ENCODE data around the gene SLC23A1.

Gene SLC23A1

GRCh38 chr5:139376364-139376763 lies 6.7 kb downstream of the SLC23A1 start:
- H3K36me3 ChIP-seq = peaks cover 14% of the 10 kb centered on the region
- no peaks in the 10 kb centered on the region for H3K9me3 ChIP-seq (ENCODE audit: severe bottlenecking)
- DNase-seq = no peak
- no peaks in the 10 kb centered on the region for H3K27me3 ChIP-seq (ENCODE audit: insufficient read depth, low read depth, severe bottlenecking)
- H3K27ac ChIP-seq = no peak overlapping the region
- no peak for TF ChIP-seq CTCF (IDR thresholded peaks at IDR 0.05; ENCODE audit: low read depth, low read length)
- no peak overlapping the region for H3K4me3 ChIP-seq (ENCODE audit: low read depth, low read length)

GRCh38 chr5:139374909-139375308 lies 8.2 kb downstream of the SLC23A1 start:
- Histone ChIP-seq H3K27ac (no peak overlapping the region), H3K27me3 (ENCODE audit: insufficient read depth, low read depth, severe bottlenecking) (no peaks in the 10 kb centered on the region), H3K36me3 (peaks cover 25% of the 10 kb centered on the region), H3K9me3 (ENCODE audit: severe bottlenecking) (no peaks in the 10 kb centered on the region), H3K4me3 (ENCODE audit: low read depth, low read length) (no peak overlapping the region)
- TF ChIP-seq CTCF (IDR thresholded peaks at IDR 0.05; ENCODE audit: low read depth, low read length) = no peak
- no peak for DNase-seq

- Histone ChIP-seq H3K9me3 (ENCODE audit: severe bottlenecking) (no peaks in the 10 kb centered on the region), H3K27me3 (ENCODE audit: insufficient read depth, low read depth, severe bottlenecking) (no peaks in the 10 kb centered on the region), H3K27ac (no peak overlapping the region), H3K4me3 (ENCODE audit: low read depth, low read length) (no peak overlapping the region), H3K36me3 (peaks cover 50% of the 10 kb centered on the region)
- DNase-seq = no peak
- no peak for TF ChIP-seq CTCF (IDR thresholded peaks at IDR 0.05; ENCODE audit: low read depth, low read length)
Measured at GRCh38 chr5:139371482-139372435, 11.3 kb downstream of the SLC23A1 start.

GRCh38 chr5:139369181-139369580 lies 13.9 kb downstream of the SLC23A1 start:
- Histone ChIP-seq H3K27me3 (ENCODE audit: insufficient read depth, low read depth, severe bottlenecking) (no peaks in the 10 kb centered on the region), H3K36me3 (peaks cover 74% of the 10 kb centered on the region), H3K4me3 (ENCODE audit: low read depth, low read length) (no peak overlapping the region), H3K9me3 (ENCODE audit: severe bottlenecking) (no peaks in the 10 kb centered on the region), H3K27ac (no peak overlapping the region)
- DNase-seq = no peak
- TF ChIP-seq CTCF (IDR thresholded peaks at IDR 0.05; ENCODE audit: low read depth, low read length) = no peak

- H3K4me3 ChIP-seq (ENCODE audit: low read depth, low read length) = no peak overlapping the region
- DNase-seq = no peak
- no peak overlapping the region for H3K27ac ChIP-seq
- H3K27me3 ChIP-seq (ENCODE audit: insufficient read depth, low read depth, severe bottlenecking) = no peaks in the 10 kb centered on the region
- H3K9me3 ChIP-seq (ENCODE audit: severe bottlenecking) = no peaks in the 10 kb centered on the region
- H3K36me3 ChIP-seq = peaks cover 80% of the 10 kb centered on the region
- TF ChIP-seq CTCF (IDR thresholded peaks at IDR 0.05; ENCODE audit: low read depth, low read length) = no peak
Measured at GRCh38 chr5:139368613-139369012, 14.5 kb downstream of the SLC23A1 start.
